HEK293 (cell line): ENCODE measurements around the gene PARD3.

ENCODE experiments used
- CTCF ChIP-seq: fragments of 450-650 bp; formaldehyde crosslinking; IDR thresholded peaks from 2 replicates; pipeline ENCODE4 v1.5.1; 2016; ENCODE audit warnings: missing biosample characterization, missing genetic modification characterization
- TRIM28 ChIP-seq: IDR thresholded peaks from 2 replicates; pipeline ENCODE4 v1.6.1; 2011; ENCODE audit warnings: low read length, control low read depth, borderline replicate concordance
- ZBTB11 ChIP-seq: fragments of 450-650 bp; formaldehyde crosslinking; conservative IDR thresholded peaks from 2 replicates; pipeline ENCODE4 v1.5.1; 2016; ENCODE audit warnings: low read depth, missing biosample characterization, missing genetic modification characterization
- ZBTB7A ChIP-seq: fragments of 450-650 bp; formaldehyde crosslinking; IDR thresholded peaks from 2 replicates; pipeline ENCODE4 v1.5.1; 2016; ENCODE audit warnings: low read depth, missing biosample characterization, missing genetic modification characterization
- ZNF560 ChIP-seq: fragments of 450-650 bp; formaldehyde crosslinking; IDR thresholded peaks from 2 replicates; pipeline ENCODE4 v1.5.1; 2017; ENCODE audit warnings: missing biosample characterization, missing genetic modification characterization, borderline replicate concordance
- ZNF704 ChIP-seq: fragments of 450-650 bp; formaldehyde crosslinking; IDR thresholded peaks from 2 replicates; pipeline ENCODE4 v1.5.1; 2016; ENCODE audit warnings: missing biosample characterization, missing genetic modification characterization
- ZXDB ChIP-seq: fragments of 450-650 bp; formaldehyde crosslinking; IDR thresholded peaks from 2 replicates; pipeline ENCODE4 v1.5.1; 2016; ENCODE audit warnings: missing biosample characterization, missing genetic modification characterization

GRCh38 chr10:34474009-34474376 is 341.1 kb downstream of the PARD3 start:
- TF ChIP-seq CTCF (no peak), ZNF704 (no peak), ZNF560 (no peak), TRIM28 (no peak), ZBTB7A (no peak), ZXDB (tag by site-specific recombination) (no peak), ZBTB11 (tag by site-specific recombination) (no peak)
